GM12891 (cell line): Measurements from ENCODE around the gene DOCK8.

ENCODE experiments used
- DNase-seq: peaks from one replicate; pipeline ENCODE4 v3.0.0; 2011; ENCODE audit warnings: low spot score; ENCODE audit not compliant: insufficient read length
- FAIRE-seq: peaks from 2 replicates; lab custom pipeline; 2011; peaks lifted over from hg19 to GRCh38; lab: Jason Lieb, UNC
- PAX5 ChIP-seq: IDR thresholded peaks from 2 replicates; pipeline ENCODE4 v1.6.1; 2011; ENCODE audit warnings: low read length, moderate library complexity, mild to moderate bottlenecking; ENCODE audit not compliant: insufficient read depth, severe bottlenecking
- POLR2A ChIP-seq: IDR thresholded peaks from 2 replicates; pipeline ENCODE4 v1.6.1; 2011; ENCODE audit warnings: low read depth, low read length, control low read depth
- POLR2AphosphoS5 ChIP-seq: IDR thresholded peaks from 2 replicates; pipeline ENCODE4 v1.6.1; 2011; ENCODE audit warnings: low read depth, low read length, control low read depth
- POU2F2 ChIP-seq: IDR thresholded peaks from 2 replicates; pipeline ENCODE4 v1.6.1; 2011; ENCODE audit warnings: low read depth, mild to moderate bottlenecking, control low read depth, low read length, moderate library complexity
- SPI1 ChIP-seq: IDR thresholded peaks from 2 replicates; pipeline ENCODE4 v1.6.1; 2011; ENCODE audit warnings: low read depth, low read length, control low read depth
- TAF1 ChIP-seq: IDR thresholded peaks from 2 replicates; pipeline ENCODE4 v1.6.1; 2011; ENCODE audit warnings: low read depth, low read length, control low read depth

DOCK8 gene

DNA sequence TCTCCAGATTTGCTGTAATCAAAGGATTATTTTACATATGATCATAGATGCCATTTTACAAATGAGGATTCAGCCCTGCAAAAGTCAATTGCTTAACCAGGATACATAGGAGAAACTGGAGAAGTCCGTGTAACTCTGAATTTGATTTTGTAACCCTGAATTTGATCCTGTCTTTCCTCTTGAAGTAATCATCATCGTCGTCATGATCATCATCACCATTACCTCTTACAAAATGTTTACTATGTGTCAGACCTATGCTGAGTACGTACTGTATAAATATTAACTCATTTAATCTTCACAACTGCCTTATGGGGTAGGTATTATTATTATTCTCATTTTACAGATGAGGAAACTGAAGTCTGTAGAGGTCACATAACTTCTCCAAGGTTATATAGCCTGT lies 271.5 kb downstream of the DOCK8 start:
- FAIRE-seq (no peak), DNase-seq (no peak)
- TF ChIP-seq POU2F2 (no peak), PAX5 (no peak), POLR2A (no peak), SPI1 (no peak)

GRCh38 chr9:487429-487828 lies 272.8 kb downstream of the DOCK8 start:
- FAIRE-seq (no peak), DNase-seq (no peak)
- no peak for TF ChIP-seq POU2F2
- no peak for TF ChIP-seq TAF1
- no peak for TF ChIP-seq POLR2A
- TF ChIP-seq POLR2AphosphoS5: no peak
- no peak for TF ChIP-seq SPI1
- no peak for TF ChIP-seq PAX5

GRCh38 chr9:488448-488847 lies 273.8 kb downstream of the DOCK8 start:
- no peak for TF ChIP-seq PAX5
- TF ChIP-seq POLR2A: no peak
- TF ChIP-seq TAF1: no peak
- TF ChIP-seq POLR2AphosphoS5: no peak
- no peak for TF ChIP-seq POU2F2
- TF ChIP-seq SPI1: no peak
- DNase-seq (no peak), FAIRE-seq (peak; percentile 20)

DNA sequence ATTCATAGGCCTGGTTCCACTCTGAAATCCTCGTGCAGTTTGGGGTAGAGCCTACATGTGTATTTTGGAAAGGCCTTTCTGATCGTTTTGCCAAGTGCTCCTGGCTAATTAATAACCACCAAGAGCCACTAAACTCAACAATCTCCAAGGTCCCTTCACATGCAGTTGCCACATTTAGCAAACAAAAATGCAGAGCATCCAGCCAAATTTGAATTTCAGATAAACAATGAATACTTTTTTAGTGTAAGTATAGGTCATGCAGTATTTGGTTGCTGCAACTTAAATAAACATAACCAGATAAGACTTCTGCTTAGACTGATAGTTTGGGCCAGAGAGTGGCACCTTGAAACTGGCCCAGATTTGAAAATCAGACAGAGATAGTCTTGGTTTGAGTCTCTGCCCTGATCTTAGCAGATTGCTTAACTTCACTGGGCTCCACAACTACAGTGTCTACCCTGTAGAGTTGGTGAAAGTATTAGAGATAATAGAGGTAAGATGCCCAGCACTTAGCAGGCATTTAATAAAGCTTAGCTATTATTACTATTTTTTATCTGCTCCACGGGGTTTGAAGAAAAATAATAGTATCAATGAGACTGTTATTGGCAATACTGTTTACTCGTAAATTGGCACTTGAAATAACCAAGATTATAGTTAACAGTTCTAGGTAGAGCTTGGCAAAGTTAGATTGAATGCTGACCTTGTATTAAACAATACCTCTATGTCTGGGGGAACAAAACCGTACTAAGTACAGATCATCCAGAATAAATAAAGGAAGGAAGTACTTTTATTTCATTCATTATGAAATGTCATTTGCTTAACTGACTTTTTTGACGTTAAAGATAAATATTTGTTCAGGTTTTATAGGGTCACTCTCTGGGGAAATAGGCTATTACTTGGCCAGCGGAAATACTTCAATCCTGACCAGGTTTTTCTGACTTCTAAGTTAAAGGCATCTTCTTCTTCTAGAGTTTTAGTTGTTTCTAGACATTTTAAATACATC lies 274.8 kb downstream of the DOCK8 start:
- TF ChIP-seq SPI1: no peak
- TF ChIP-seq POU2F2: no peak
- no peak for TF ChIP-seq POLR2AphosphoS5
- no peak for TF ChIP-seq PAX5
- no peak for TF ChIP-seq TAF1
- TF ChIP-seq POLR2A: no peak

GRCh38 chr9:494764-495163 lies 280.1 kb downstream of the DOCK8 start:
- FAIRE-seq (no peak), DNase-seq (no peak)
- TF ChIP-seq POLR2A: no peak
- TF ChIP-seq PAX5: no peak
- no peak for TF ChIP-seq POU2F2
- TF ChIP-seq SPI1: no peak
- TF ChIP-seq TAF1: no peak
- no peak for TF ChIP-seq POLR2AphosphoS5

More for the DNA sequence above, 274.8 kb downstream of the DOCK8 start:
- no peak for FAIRE-seq
- no peak for DNase-seq

GRCh38 chr9:495739-496138 lies 281.1 kb downstream of the DOCK8 start:
- DNase-seq (no peak), FAIRE-seq (no peak)
- no peak for TF ChIP-seq POLR2A
- no peak for TF ChIP-seq TAF1
- TF ChIP-seq SPI1: no peak
- TF ChIP-seq PAX5: no peak
- TF ChIP-seq POLR2AphosphoS5: no peak
- no peak for TF ChIP-seq POU2F2

GRCh38 chr9:503326-503725 lies 288.7 kb downstream of the DOCK8 start:
- TF ChIP-seq TAF1: no peak
- no peak for TF ChIP-seq POU2F2
- TF ChIP-seq PAX5: no peak
- TF ChIP-seq SPI1: no peak
- no peak for TF ChIP-seq POLR2AphosphoS5
- no peak for TF ChIP-seq POLR2A
- FAIRE-seq (no peak), DNase-seq (no peak)

DNA sequence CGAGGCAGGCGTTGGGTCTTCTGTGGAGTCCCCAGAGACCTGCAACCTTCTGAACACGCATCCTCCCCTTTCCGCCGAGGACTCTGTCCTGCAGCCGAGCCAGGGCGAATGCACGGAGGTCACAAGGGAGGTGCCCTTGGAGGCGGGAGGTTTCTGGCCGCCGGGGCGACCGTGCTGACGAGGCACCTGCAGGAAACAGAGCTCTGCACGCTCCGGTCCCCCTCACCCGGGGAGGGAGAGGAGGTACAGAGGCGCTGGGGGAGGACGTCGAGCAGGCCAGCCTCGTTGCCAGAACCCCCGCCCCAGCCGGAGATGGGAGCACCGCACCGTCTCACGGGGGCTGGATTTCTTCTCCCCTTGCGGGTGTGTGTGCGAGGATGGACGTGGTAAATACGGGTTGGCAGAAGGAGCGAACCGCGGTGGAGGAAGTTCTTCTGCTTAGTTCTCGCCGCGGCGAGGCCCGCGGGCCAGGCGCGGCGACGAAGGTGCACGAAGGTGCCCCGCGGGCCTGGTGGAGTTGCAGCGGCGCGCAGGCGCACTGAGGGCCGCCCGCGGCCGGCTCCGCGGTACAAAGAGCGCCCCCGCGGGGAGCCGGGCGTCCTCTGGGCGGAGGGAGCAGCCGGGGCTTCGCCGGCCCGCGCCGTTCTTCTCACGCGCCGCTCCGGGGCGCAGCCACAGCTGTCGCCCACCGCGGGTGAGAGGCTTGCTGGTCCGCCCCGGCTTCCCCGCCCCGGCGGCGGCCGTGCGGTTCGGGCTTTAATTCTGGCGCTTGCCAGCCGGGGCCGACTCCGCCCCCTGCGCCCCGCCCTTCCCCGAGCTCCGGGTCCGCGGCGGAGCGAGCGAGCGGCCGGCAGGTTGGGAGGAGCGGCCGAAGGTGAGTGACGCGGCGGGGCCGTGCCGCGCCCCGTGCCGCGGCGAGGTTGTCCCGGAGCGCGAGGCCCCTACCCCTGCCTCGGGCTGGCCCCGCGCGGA lies 289.5 kb downstream of the DOCK8 start, which contains the start of gene KANK1:
Gene KANK1 (plus strand): TSS at position 815 of the 972 bp plus-strand sequence.
- DNase-seq (peak; percentile 87), FAIRE-seq (peak; percentile 89)
- TF ChIP-seq SPI1 (no peak), POLR2AphosphoS5 (no peak), TAF1 (no peak), POU2F2 (no peak), POLR2A (no peak), PAX5 (no peak)
